ENCODE data around the gene UPK3B.
"Not testable (repeated sequence)": the region's sequence is repeated elsewhere in the genome, so short reads cannot be mapped to it uniquely, and the experiment has no call there.

The UPK3B gene

GRCh38 chr7:76492139-76492538 lies 18.2 kb upstream of the UPK3B start:
- not testable (repeated sequence) for DNase-seq (ENCODE audit: low spot score)

- not testable (repeated sequence) for DNase-seq (ENCODE audit: low spot score)
These were observed 14.6 kb upstream of the UPK3B start for GRCh38 chr7:76495717-76496116.

GRCh38 chr7:76497918-76498582 lies 12.3 kb upstream of the UPK3B start:
- DNase-seq (ENCODE audit: low spot score): not testable (repeated sequence)

GRCh38 chr7:76498583-76499200 lies 11.7 kb upstream of the UPK3B start:
- not testable (repeated sequence) for DNase-seq (ENCODE audit: low spot score)

- not testable (repeated sequence) for DNase-seq (ENCODE audit: low spot score)
These were observed 11.0 kb upstream of the UPK3B start for GRCh38 chr7:76499201-76499923.

GRCh38 chr7:76499924-76500241 lies 10.5 kb upstream of the UPK3B start:
- DNase-seq (ENCODE audit: low spot score): not testable (repeated sequence)

GRCh38 chr7:76502224-76502623 lies 8.1 kb upstream of the UPK3B start:
- DNase-seq (ENCODE audit: low spot score): not testable (repeated sequence)

- DNase-seq (ENCODE audit: low spot score): not testable (repeated sequence)
These were observed 7.5 kb upstream of the UPK3B start for GRCh38 chr7:76502836-76503235.

- not testable (repeated sequence) for DNase-seq (ENCODE audit: low spot score)
These were observed 7.1 kb upstream of the UPK3B start for GRCh38 chr7:76503244-76503643.

GRCh38 chr7:76504351-76505167 lies 5.8 kb upstream of the UPK3B start:
- DNase-seq (ENCODE audit: low spot score): not testable (repeated sequence)

- no peak for DNase-seq (ENCODE audit: low spot score)
These were observed 4.9 kb upstream of the UPK3B start for GRCh38 chr7:76505168-76506080.

- no peak for DNase-seq (ENCODE audit: low spot score)
These were observed 4.3 kb upstream of the UPK3B start for GRCh38 chr7:76506081-76506440.

- DNase-seq (ENCODE audit: low spot score): not testable (repeated sequence)
These were observed 3.7 kb upstream of the UPK3B start for GRCh38 chr7:76506643-76507042.

GRCh38 chr7:76507723-76508406 lies 2.5 kb upstream of the UPK3B start:
- DNase-seq (ENCODE audit: low spot score): no peak

GRCh38 chr7:76511200-76511910 lies 1.0 kb downstream of the UPK3B start:
- not testable (repeated sequence) for DNase-seq (ENCODE audit: low spot score)

GRCh38 chr7:76511911-76512885 lies 1.8 kb downstream of the UPK3B start:
- DNase-seq (ENCODE audit: low spot score): not testable (repeated sequence)

- no peak for DNase-seq (ENCODE audit: low spot score)
These were observed 2.8 kb downstream of the UPK3B start for GRCh38 chr7:76512941-76513816.
